K562 (cell line): ENCODE results near the gene HS6ST1. TPM values are rescaled to one million over a fixed set of nuclear protein-coding genes. Genes with fewer than 3 reads are reported as not detected.

ENCODE experiments used
- GTF2B ChIP-seq: IDR thresholded peaks from 2 replicates; pipeline ENCODE4 v1.6.1; 2011; ENCODE audit not compliant: insufficient read length; ENCODE audit errors: extremely low read depth
- HOMEZ ChIP-seq: fragments of 250-450 bp; sonication (Bioruptor Pico); IDR thresholded peaks from 2 replicates; pipeline ENCODE4 v1.4.0; 2020; ENCODE audit warnings: mild to moderate bottlenecking, moderate library complexity
- POLR2AphosphoS2 ChIP-seq: IDR thresholded peaks from 2 replicates; pipeline ENCODE4 v1.6.1; 2012; ENCODE audit warnings: low read length, improper control_type of control experiment
- PRMT5 ChIP-seq: sonication (generic); formaldehyde crosslinking; IDR thresholded peaks from 2 replicates; pipeline ENCODE4 v1.5.0; 2020; ENCODE audit warnings: missing genetic modification reagents
- SREBF2 ChIP-seq: sonication (generic); formaldehyde crosslinking; IDR thresholded peaks from 2 replicates; pipeline ENCODE4 v1.4.0; 2020; ENCODE audit warnings: mild to moderate bottlenecking, missing genetic modification reagents
- STAG1 ChIP-seq: sonication (generic); formaldehyde crosslinking; IDR thresholded peaks from 2 replicates; pipeline ENCODE4 v1.5.0; 2020; ENCODE audit warnings: missing genetic modification reagents, borderline replicate concordance
- ZNF175 ChIP-seq: fragments of 200-800 bp; sonication (Bioruptor generic); IDR thresholded peaks from 2 replicates; pipeline ENCODE4 v1.6.1; 2016; ENCODE audit warnings: low read depth, mild to moderate bottlenecking, missing genetic modification characterization, missing compliant biosample characterization
- polyA plus RNA-seq, 8 experiments: library from polyadenylated mRNA; depleted of rRNA in 4 of 8; stranded (reverse) in 5 of 8; unstranded in 3 of 8; fragments of >200 nt; fragmentation: Nextera tagmentation in 2 of 8; fragmentation: Illumina TruSeq in 1 of 8; extraction: Ambion mirVana in 2 of 8; extraction: Trizol in 1 of 8; gene quantifications; 2 replicates each; pipeline versions ENCODE4 v1.2.1 to v1.2.3, GENCODE V29; 2011 to 2014; ENCODE audit warnings: inconsistent platforms in 1 of 8, missing spikeins in 1 of 8
- total RNA-seq, 7 experiments: library from RNA; depleted of rRNA in 6 of 7; stranded (reverse); fragments of >200 nt in 6 of 7; fragmentation: Illumina TruSeq in 2 of 7; extraction: Trizol in 2 of 7; gene quantifications; 2 replicates each; pipeline versions ENCODE4 v1.2.1 to v1.2.3, GENCODE V29; 2011 to 2021; ENCODE audit warnings: low replicate concordance in 1 of 7
- TF ChIP-seq, protein P1 (sequence below): fragments of 450-650 bp; IDR thresholded peaks from 2 replicates; pipeline ENCODE4 v1.6.1; 2014; ENCODE audit warnings: low read depth, mild to moderate bottlenecking, moderate library complexity, borderline replicate concordance

The HS6ST1 gene
- total and polyA plus RNA-seq, 9 of the 15 experiments (the other 6 are each of a cell fraction or from before 2014, with no cell fraction given) = 0.06 to 7.4 (median 3.8) TPM

- TF ChIP-seq HOMEZ (CRISPR knock-in tag) = no peak
- TF ChIP-seq SREBF2 (CRISPR knock-in tag) = no peak
- TF ChIP-seq, protein P1, sequence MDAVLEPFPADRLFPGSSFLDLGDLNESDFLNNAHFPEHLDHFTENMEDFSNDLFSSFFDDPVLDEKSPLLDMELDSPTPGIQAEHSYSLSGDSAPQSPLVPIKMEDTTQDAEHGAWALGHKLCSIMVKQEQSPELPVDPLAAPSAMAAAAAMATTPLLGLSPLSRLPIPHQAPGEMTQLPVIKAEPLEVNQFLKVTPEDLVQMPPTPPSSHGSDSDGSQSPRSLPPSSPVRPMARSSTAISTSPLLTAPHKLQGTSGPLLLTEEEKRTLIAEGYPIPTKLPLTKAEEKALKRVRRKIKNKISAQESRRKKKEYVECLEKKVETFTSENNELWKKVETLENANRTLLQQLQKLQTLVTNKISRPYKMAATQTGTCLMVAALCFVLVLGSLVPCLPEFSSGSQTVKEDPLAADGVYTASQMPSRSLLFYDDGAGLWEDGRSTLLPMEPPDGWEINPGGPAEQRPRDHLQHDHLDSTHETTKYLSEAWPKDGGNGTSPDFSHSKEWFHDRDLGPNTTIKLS = no peak
- TF ChIP-seq STAG1 = no peak
- TF ChIP-seq GTF2B = no peak
- no peak for TF ChIP-seq PRMT5 (CRISPR knock-in tag)
- no peak for TF ChIP-seq ZNF175 (CRISPR knock-in tag)
- no peak for TF ChIP-seq POLR2AphosphoS2
- TF ChIP-seq, all 486 proteins: peak for 0
These were observed 11.9 kb upstream of the HS6ST1 start (continued) for GRCh38 chr2:128330583-128330982.
